ENCODE results near the gene PGR.

The PGR gene

DNA sequence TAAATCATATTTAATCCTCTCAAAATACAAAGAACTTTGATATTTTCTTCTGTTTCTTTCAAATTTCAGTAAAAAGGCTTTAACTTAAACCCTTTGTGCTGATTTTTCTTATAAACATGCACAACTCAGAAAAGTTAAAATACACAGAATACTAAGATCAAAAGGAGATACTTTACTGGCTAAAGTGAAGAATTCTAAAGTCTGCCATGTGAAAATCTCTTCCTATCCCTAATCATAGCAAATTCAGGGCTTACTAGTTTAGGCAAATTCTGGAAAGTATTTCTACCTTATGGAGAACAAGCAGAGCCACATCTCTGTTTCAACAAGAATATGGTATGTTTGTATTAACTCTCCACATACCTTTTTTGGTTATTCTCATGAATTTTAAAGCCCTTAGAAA, 96.6 kb downstream of the PGR start:
- Histone ChIP-seq H3K4me3 (ENCODE audit: low read length) (no peak overlapping the region), H3K79me2 (ENCODE audit: control insufficient read depth, insufficient read depth, low read length) (no peaks in the 10 kb centered on the region), H3K4me2 (ENCODE audit: low read length) (no peak overlapping the region)

DNA sequence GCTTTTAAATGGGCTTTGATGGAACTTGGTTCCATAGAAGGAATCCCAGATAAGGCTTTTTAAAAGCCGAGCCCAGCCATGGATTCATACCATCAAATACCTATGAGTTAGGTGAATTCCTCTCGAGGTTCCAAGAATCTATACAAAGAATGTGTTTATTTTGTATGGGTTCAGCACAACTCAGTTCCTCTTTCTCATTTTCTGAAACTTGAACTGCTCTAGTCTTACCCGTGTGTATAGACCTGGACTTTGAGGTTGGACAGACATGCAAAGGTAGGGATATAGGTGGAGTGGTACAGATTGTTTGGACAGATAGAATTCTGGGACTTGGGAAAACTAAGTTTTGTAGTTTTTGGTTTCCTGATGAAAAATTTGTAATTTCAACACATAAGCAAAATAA, 97.9 kb downstream of the PGR start:
- Histone ChIP-seq H3K23ac (ENCODE audit: low read length) (no peak overlapping the region), H3K4me3 (ENCODE audit: low read length) (no peak overlapping the region), H3K79me1 (ENCODE audit: low read length) (no peaks in the 10 kb centered on the region), H3K4me1 (ENCODE audit: control insufficient read depth, low read depth, low read length) (no peaks in the 10 kb centered on the region), H4K5ac (ENCODE audit: low read length) (no peak overlapping the region), H3K79me2 (ENCODE audit: control insufficient read depth, insufficient read depth, low read length) (no peaks in the 10 kb centered on the region), H3K36me3 (ENCODE audit: control insufficient read depth, insufficient read depth, low read length) (no peaks in the 10 kb centered on the region), H3K27me3 (ENCODE audit: insufficient read depth, low read length, poor library complexity) (no peaks in the 10 kb centered on the region), H2BK5ac (ENCODE audit: low read length) (no peak overlapping the region), H2BK120ac (ENCODE audit: low read depth, low read length) (no peak overlapping the region), H3K4ac (ENCODE audit: low read depth, low read length) (no peak overlapping the region), H4K8ac (ENCODE audit: low read depth, low read length) (no peak overlapping the region), H3K4me2 (ENCODE audit: low read length) (no peak overlapping the region), H3K27ac (ENCODE audit: low read depth, low read length) (no peak overlapping the region), H3K18ac (ENCODE audit: low read length) (no peak overlapping the region), H3K9ac (ENCODE audit: low read length) (no peak overlapping the region), H3K56ac (ENCODE audit: low read length) (no peak overlapping the region), H2AK5ac (ENCODE audit: low read length) (no peak overlapping the region), H2BK15ac (replicated peaks; ENCODE audit: low read depth) (no peak overlapping the region)
- no peak for DNase-seq
- WGBS (ENCODE audit: extremely low coverage, insufficient coverage, low lambda C conversion rate), result no CpG with 5 or more reads among the region's 3 CpGs

More for the DNA sequence above, 96.6 kb downstream of the PGR start:
- H3K36me3 ChIP-seq (ENCODE audit: control insufficient read depth, insufficient read depth, low read length), result no peaks in the 10 kb centered on the region
- no peak overlapping the region for H3K27ac ChIP-seq (ENCODE audit: low read depth, low read length)
- H3K4me1 ChIP-seq (ENCODE audit: control insufficient read depth, low read depth, low read length), result no peaks in the 10 kb centered on the region
- H2BK5ac ChIP-seq (ENCODE audit: low read length), result no peak overlapping the region
- H4K5ac ChIP-seq (ENCODE audit: low read length), result no peak overlapping the region
- no peak overlapping the region for H3K23ac ChIP-seq (ENCODE audit: low read length)
- H2AK5ac ChIP-seq (ENCODE audit: low read length), result no peak overlapping the region
- H3K4ac ChIP-seq (ENCODE audit: low read depth, low read length), result no peak overlapping the region
- no peak overlapping the region for H3K56ac ChIP-seq (ENCODE audit: low read length)
- no peak for DNase-seq
- no peak overlapping the region for H3K18ac ChIP-seq (ENCODE audit: low read length)
- H3K79me1 ChIP-seq (ENCODE audit: low read length), result no peaks in the 10 kb centered on the region
- no peak overlapping the region for H2BK120ac ChIP-seq (ENCODE audit: low read depth, low read length)
- H2BK15ac ChIP-seq (replicated peaks; ENCODE audit: low read depth), result no peak overlapping the region
- no peaks in the 10 kb centered on the region for H3K27me3 ChIP-seq (ENCODE audit: insufficient read depth, low read length, poor library complexity)
- no peak overlapping the region for H4K8ac ChIP-seq (ENCODE audit: low read depth, low read length)
- no peak overlapping the region for H3K9ac ChIP-seq (ENCODE audit: low read length)

DNA sequence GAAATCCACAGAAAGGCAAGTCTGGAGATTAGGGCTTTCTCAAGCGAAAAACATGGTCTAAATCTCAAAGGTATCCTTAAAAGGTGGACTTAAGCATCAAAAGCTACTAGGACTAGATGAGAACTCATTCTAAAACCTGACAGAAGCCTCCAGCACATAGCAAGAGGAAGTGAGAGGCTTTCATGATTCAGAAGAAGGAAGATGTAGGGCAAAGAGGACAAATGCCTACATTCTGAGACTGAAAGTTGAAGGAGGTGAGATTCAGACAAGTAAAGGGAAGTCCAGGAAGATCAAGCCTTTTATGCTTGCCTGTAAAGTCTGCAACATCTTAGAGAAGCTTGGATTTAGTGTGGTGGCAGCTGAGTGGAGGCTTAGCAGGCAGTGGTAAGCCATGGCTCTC, 98.9 kb downstream of the PGR start:
- Histone ChIP-seq H3K36me3 (ENCODE audit: control insufficient read depth, insufficient read depth, low read length) (no peaks in the 10 kb centered on the region), H3K18ac (ENCODE audit: low read length) (no peak overlapping the region), H2AK5ac (ENCODE audit: low read length) (no peak overlapping the region), H3K79me2 (ENCODE audit: control insufficient read depth, insufficient read depth, low read length) (no peaks in the 10 kb centered on the region), H3K79me1 (ENCODE audit: low read length) (no peaks in the 10 kb centered on the region), H2BK5ac (ENCODE audit: low read length) (no peak overlapping the region), H3K4me3 (ENCODE audit: low read length) (no peak overlapping the region), H4K8ac (ENCODE audit: low read depth, low read length) (no peak overlapping the region), H3K23ac (ENCODE audit: low read length) (no peak overlapping the region), H2BK120ac (ENCODE audit: low read depth, low read length) (no peak overlapping the region), H3K4me1 (ENCODE audit: control insufficient read depth, low read depth, low read length) (no peaks in the 10 kb centered on the region), H3K4ac (ENCODE audit: low read depth, low read length) (no peak overlapping the region), H3K56ac (ENCODE audit: low read length) (no peak overlapping the region), H2BK15ac (replicated peaks; ENCODE audit: low read depth) (no peak overlapping the region), H4K5ac (ENCODE audit: low read length) (no peak overlapping the region), H3K27me3 (ENCODE audit: insufficient read depth, low read length, poor library complexity) (no peaks in the 10 kb centered on the region), H3K9ac (ENCODE audit: low read length) (no peak overlapping the region), H3K27ac (ENCODE audit: low read depth, low read length) (no peak overlapping the region), H3K4me2 (ENCODE audit: low read length) (no peak overlapping the region)
- WGBS (ENCODE audit: extremely low coverage, insufficient coverage, low lambda C conversion rate), result no CpG with 5 or more reads among the region's 1 CpG
- DNase-seq, result no peak

DNA sequence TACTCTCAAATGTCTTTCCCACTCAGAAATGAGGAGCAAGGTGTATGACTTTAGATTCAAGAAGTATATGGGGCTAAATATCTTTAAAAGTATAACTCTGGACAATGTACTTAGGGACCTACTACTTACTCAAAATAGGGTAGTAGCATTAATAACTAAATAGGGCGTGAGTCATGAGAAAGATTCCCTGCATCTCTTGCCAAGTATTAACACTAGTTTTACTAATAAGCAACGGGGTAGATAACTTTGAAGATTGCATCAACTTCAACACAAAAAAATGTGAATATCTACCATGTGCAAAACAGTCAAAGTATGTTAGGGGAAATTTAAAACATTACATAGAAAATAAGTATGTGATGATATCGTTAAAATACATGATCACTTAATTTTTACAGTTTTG, 99.6 kb downstream of the PGR start:
- no peaks in the 10 kb centered on the region for H3K4me1 ChIP-seq (ENCODE audit: control insufficient read depth, low read depth, low read length)
- H4K8ac ChIP-seq (ENCODE audit: low read depth, low read length), result no peak overlapping the region
- H2AK5ac ChIP-seq (ENCODE audit: low read length), result no peak overlapping the region
- WGBS (ENCODE audit: extremely low coverage, insufficient coverage, low lambda C conversion rate), result no CpG with 5 or more reads among the region's 3 CpGs
- H3K27me3 ChIP-seq (ENCODE audit: insufficient read depth, low read length, poor library complexity), result no peaks in the 10 kb centered on the region
- no peak for DNase-seq
- H2BK120ac ChIP-seq (ENCODE audit: low read depth, low read length), result no peak overlapping the region
- no peak overlapping the region for H3K23ac ChIP-seq (ENCODE audit: low read length)
- no peak overlapping the region for H2BK15ac ChIP-seq (replicated peaks; ENCODE audit: low read depth)
- no peak overlapping the region for H3K4me2 ChIP-seq (ENCODE audit: low read length)
- no peak overlapping the region for H3K56ac ChIP-seq (ENCODE audit: low read length)
- H3K4me3 ChIP-seq (ENCODE audit: low read length), result no peak overlapping the region
- no peak overlapping the region for H3K18ac ChIP-seq (ENCODE audit: low read length)
- H3K79me1 ChIP-seq (ENCODE audit: low read length), result no peaks in the 10 kb centered on the region
- no peak overlapping the region for H3K9ac ChIP-seq (ENCODE audit: low read length)
- H3K36me3 ChIP-seq (ENCODE audit: control insufficient read depth, insufficient read depth, low read length), result no peaks in the 10 kb centered on the region
- no peak overlapping the region for H2BK5ac ChIP-seq (ENCODE audit: low read length)
- no peaks in the 10 kb centered on the region for H3K79me2 ChIP-seq (ENCODE audit: control insufficient read depth, insufficient read depth, low read length)
- H3K4ac ChIP-seq (ENCODE audit: low read depth, low read length), result no peak overlapping the region
- no peak overlapping the region for H3K27ac ChIP-seq (ENCODE audit: low read depth, low read length)
- H4K5ac ChIP-seq (ENCODE audit: low read length), result no peak overlapping the region

DNA sequence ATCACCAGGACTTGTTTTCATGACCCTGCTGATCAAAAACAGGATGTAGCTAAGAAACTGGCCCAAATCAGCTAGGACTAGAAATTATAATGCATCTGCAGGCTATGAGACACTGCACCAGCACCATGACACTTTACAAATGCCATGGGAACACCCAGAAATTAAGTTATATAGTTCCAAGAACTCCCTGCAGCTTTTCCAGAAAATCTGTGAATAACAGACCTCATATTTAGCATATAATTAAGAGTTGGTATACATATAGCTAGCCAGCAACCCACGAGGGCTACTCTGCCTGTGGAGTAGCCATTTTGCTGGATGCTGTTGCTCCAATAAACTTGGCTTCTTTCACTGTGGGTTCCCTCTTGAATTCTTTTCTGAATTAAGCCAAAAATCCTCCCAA, 101.0 kb downstream of the PGR start:
- no peak overlapping the region for H4K8ac ChIP-seq (ENCODE audit: low read depth, low read length)
- H2BK15ac ChIP-seq (replicated peaks; ENCODE audit: low read depth), result no peak overlapping the region
- H3K9ac ChIP-seq (ENCODE audit: low read length), result no peak overlapping the region
- H3K4me2 ChIP-seq (ENCODE audit: low read length), result no peak overlapping the region
- no peak overlapping the region for H2AK5ac ChIP-seq (ENCODE audit: low read length)
- H2BK5ac ChIP-seq (ENCODE audit: low read length), result no peak overlapping the region
- no peaks in the 10 kb centered on the region for H3K4me1 ChIP-seq (ENCODE audit: control insufficient read depth, low read depth, low read length)
- no peak overlapping the region for H3K23ac ChIP-seq (ENCODE audit: low read length)
- no peak overlapping the region for H3K18ac ChIP-seq (ENCODE audit: low read length)
- H3K27ac ChIP-seq (ENCODE audit: low read depth, low read length), result no peak overlapping the region
- H2BK120ac ChIP-seq (ENCODE audit: low read depth, low read length), result no peak overlapping the region
- DNase-seq, result no peak
- no peak overlapping the region for H3K56ac ChIP-seq (ENCODE audit: low read length)
- no peak overlapping the region for H3K4me3 ChIP-seq (ENCODE audit: low read length)
- H3K4ac ChIP-seq (ENCODE audit: low read depth, low read length), result no peak overlapping the region
- H4K5ac ChIP-seq (ENCODE audit: low read length), result no peak overlapping the region
- no peaks in the 10 kb centered on the region for H3K79me1 ChIP-seq (ENCODE audit: low read length)
- H3K79me2 ChIP-seq (ENCODE audit: control insufficient read depth, insufficient read depth, low read length), result no peaks in the 10 kb centered on the region
- no peaks in the 10 kb centered on the region for H3K27me3 ChIP-seq (ENCODE audit: insufficient read depth, low read length, poor library complexity)
- WGBS (ENCODE audit: extremely low coverage, insufficient coverage, low lambda C conversion rate), result no CpG with 5 or more reads among the region's 1 CpG
- no peaks in the 10 kb centered on the region for H3K36me3 ChIP-seq (ENCODE audit: control insufficient read depth, insufficient read depth, low read length)

DNA sequence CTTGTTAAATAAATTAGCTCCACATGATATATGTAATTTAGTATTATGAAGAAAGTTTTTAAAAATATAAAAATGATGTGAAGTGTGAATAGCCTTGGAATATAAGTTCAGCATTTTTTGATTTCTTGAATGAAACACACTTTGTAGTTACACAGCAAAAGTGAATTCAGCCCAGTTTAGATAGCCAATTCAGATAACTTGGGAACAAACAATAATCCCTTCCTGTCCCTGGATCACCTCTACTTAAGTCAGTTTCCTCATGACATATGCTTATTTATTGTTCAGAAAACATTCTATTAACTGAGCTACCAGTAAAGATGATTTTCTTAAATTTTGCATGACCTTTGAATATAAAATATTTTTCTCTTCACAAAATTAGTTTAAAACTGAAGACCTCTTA, 107.4 kb downstream of the PGR start:
- Histone ChIP-seq H3K18ac (ENCODE audit: low read length) (no peak overlapping the region), H3K9ac (ENCODE audit: low read length) (no peak overlapping the region), H3K27me3 (ENCODE audit: insufficient read depth, low read length, poor library complexity) (no peaks in the 10 kb centered on the region), H2BK5ac (ENCODE audit: low read length) (no peak overlapping the region), H3K4me2 (ENCODE audit: low read length) (no peak overlapping the region), H3K27ac (ENCODE audit: low read depth, low read length) (no peak overlapping the region), H2BK15ac (replicated peaks; ENCODE audit: low read depth) (no peak overlapping the region), H4K8ac (ENCODE audit: low read depth, low read length) (no peak overlapping the region), H3K4me3 (ENCODE audit: low read length) (no peak overlapping the region), H2AK5ac (ENCODE audit: low read length) (no peak overlapping the region), H3K56ac (ENCODE audit: low read length) (no peak overlapping the region), H3K4me1 (ENCODE audit: control insufficient read depth, low read depth, low read length) (no peaks in the 10 kb centered on the region), H4K5ac (ENCODE audit: low read length) (no peak overlapping the region), H3K36me3 (ENCODE audit: control insufficient read depth, insufficient read depth, low read length) (no peaks in the 10 kb centered on the region), H3K23ac (ENCODE audit: low read length) (no peak overlapping the region), H3K79me1 (ENCODE audit: low read length) (no peaks in the 10 kb centered on the region), H2BK120ac (ENCODE audit: low read depth, low read length) (no peak overlapping the region), H3K4ac (ENCODE audit: low read depth, low read length) (no peak overlapping the region), H3K79me2 (ENCODE audit: control insufficient read depth, insufficient read depth, low read length) (no peaks in the 10 kb centered on the region)
- DNase-seq, result no peak

Measured in mesendoderm (in vitro differentiated cells).